GM12865 (cell line): ENCODE data around the gene IGFN1.

Source experiments
- DNase-seq: peaks from one replicate; pipeline ENCODE4 v3.0.0; 2010; ENCODE audit warnings: low read depth
- H3K4me3 ChIP-seq: 2 replicates; pipeline ENCODE4 v1.5.1; 2011; ENCODE audit warnings: mild to moderate bottlenecking, low read depth, low read length, control low read depth
- TF ChIP-seq, protein P1 (sequence below): IDR thresholded peaks from 2 replicates; pipeline ENCODE4 v1.5.1; 2011; ENCODE audit warnings: low read length, control low read depth, low read depth, inconsistent platforms; ENCODE audit not compliant: insufficient read depth; ENCODE audit errors: missing control alignments

Gene IGFN1

DNA sequence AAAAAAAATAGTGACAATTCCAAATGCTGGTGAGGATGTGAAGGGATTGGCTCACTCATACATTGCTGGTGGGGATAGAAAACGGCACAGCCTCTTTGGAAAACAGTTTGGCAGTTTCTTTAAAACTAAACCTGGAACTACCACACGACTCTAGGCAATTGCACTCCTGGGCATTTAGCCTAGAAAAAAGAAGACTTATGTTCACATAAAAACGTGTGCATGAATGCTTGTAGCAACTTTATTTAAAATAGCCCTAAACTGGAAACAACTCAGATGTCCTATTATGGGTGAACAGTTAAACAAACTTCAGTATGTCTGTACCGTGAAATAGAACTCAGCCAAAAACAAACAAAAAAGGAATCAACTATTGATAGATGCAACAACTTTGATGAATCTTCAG, 26.9 kb upstream of the IGFN1 start:
- no peak for DNase-seq
- TF ChIP-seq, protein P1, sequence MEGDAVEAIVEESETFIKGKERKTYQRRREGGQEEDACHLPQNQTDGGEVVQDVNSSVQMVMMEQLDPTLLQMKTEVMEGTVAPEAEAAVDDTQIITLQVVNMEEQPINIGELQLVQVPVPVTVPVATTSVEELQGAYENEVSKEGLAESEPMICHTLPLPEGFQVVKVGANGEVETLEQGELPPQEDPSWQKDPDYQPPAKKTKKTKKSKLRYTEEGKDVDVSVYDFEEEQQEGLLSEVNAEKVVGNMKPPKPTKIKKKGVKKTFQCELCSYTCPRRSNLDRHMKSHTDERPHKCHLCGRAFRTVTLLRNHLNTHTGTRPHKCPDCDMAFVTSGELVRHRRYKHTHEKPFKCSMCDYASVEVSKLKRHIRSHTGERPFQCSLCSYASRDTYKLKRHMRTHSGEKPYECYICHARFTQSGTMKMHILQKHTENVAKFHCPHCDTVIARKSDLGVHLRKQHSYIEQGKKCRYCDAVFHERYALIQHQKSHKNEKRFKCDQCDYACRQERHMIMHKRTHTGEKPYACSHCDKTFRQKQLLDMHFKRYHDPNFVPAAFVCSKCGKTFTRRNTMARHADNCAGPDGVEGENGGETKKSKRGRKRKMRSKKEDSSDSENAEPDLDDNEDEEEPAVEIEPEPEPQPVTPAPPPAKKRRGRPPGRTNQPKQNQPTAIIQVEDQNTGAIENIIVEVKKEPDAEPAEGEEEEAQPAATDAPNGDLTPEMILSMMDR = no peak
- H3K4me3 ChIP-seq = no peak overlapping the region

DNA sequence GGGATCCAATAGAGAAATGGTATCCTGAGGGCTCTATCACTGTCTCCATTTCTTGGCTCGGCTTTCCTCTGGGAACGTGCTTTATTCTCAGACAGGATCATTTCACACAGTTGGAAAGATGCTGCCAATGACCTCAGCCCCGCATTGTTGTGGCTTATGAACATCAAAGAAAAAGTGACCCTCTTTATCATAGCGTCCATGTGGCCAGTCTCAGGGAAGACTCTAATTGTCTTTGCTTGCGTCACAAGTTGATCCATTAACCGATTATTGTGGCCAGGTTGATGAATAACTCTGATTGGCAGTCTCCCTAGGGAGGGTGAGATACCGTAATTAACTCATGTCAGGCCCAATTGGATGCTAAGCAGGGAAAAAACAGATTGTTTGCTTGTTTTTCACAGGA, 26.0 kb upstream of the IGFN1 start:
- H3K4me3 ChIP-seq = no peak overlapping the region
- TF ChIP-seq, protein P1 = no peak
- no peak for DNase-seq

- no peak overlapping the region for H3K4me3 ChIP-seq
- no peak for DNase-seq
- TF ChIP-seq, protein P1 = no peak
Observed at GRCh38 chr1:201167041-201167991, 23.3 kb upstream of the IGFN1 start.

- TF ChIP-seq, protein P1 = no peak
- no peak for DNase-seq
- no peak overlapping the region for H3K4me3 ChIP-seq
Observed at GRCh38 chr1:201169203-201169602, 21.4 kb upstream of the IGFN1 start.

DNA sequence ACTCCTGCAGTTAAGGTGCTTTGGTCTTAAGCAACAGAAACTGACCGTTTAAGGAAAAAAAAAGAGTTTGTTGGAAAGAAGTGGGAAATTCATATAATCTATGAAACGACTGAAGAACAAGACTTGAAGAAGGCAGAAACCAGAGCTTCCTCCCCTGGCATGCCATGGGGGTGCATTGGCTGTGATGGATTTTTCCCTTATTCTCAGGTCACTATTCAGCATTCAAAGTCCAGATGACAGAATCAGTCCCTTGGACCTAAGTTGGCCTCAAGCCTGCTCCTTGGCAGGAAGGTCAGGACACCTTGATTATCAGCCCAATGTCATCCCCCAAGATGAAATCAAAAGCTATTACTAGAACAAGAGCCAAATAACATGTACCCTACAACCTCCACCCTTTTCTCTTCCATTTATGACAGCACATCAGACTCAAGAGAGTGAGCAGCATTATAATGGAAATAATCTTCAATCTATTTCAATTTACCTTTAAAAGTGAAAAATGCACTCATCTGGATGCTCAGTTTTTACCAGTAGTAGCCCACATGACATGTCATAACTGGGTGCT, 20.6 kb upstream of the IGFN1 start:
- DNase-seq = no peak
- TF ChIP-seq, protein P1 = no peak
- H3K4me3 ChIP-seq = no peak overlapping the region

DNA sequence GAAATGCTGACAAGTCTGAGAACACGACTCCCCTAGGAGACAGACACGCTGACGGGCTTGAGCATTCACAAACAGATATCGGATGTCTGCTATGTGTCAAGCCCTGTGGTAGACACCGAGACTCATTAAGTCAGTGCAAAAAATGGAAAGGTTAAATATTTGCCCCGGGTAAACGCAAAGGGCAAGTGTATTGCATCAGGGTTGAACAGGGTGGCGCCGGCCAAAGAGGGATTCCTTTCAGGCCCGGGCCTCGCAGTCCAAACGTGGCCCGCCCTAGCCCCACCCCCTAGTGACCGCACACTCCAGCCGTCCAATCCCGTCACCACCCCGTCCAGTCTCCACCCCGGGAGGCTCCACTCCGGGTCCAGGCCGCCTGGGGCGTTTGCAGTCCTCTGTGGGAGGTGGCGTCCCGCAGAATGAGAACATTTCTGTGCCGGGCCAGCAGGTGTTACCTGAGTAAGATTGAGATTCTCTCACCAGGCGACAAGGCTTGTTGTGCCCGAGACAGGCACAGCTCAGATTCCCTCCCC, 20.0 kb upstream of the IGFN1 start:
- H3K4me3 ChIP-seq = peak overlapping the region; percentile 66
- peak; percentile 88 for DNase-seq
- TF ChIP-seq, protein P1 = no peak
